Measurements from ENCODE around the gene NCKAP5.
A peak's percentile ranks its signal among the peaks of the same experiment; 100 is the strongest.

Gene NCKAP5

GRCh38 chr2:133053541-133053940 lies 514.7 kb downstream of the NCKAP5 start:
- no peak for DNase-seq

- DNase-seq, result no peak
These were observed 522.5 kb downstream of the NCKAP5 start for GRCh38 chr2:133045787-133046186.

GRCh38 chr2:133044556-133044955 lies 523.7 kb downstream of the NCKAP5 start:
- no peak for DNase-seq

GRCh38 chr2:133040170-133040569 lies 528.1 kb downstream of the NCKAP5 start:
- DNase-seq, result no peak

- DNase-seq, result no peak
These were observed 528.7 kb downstream of the NCKAP5 start for GRCh38 chr2:133039531-133039930.

- peak; percentile 61 for DNase-seq
These were observed 541.6 kb downstream of the NCKAP5 start for GRCh38 chr2:133026536-133027177.

GRCh38 chr2:133025004-133025403 lies 543.3 kb downstream of the NCKAP5 start:
- DNase-seq, result no peak

- DNase-seq, result no peak
These were observed 555.2 kb downstream of the NCKAP5 start for GRCh38 chr2:133012847-133013734.

GRCh38 chr2:133004623-133005022 lies 563.6 kb downstream of the NCKAP5 start:
- DNase-seq, result no peak

GRCh38 chr2:132999421-132999820 lies 568.8 kb downstream of the NCKAP5 start:
- no peak for DNase-seq

- DNase-seq, result no peak
These were observed 570.0 kb downstream of the NCKAP5 start for GRCh38 chr2:132998221-132998620.

GRCh38 chr2:132991471-132992045 lies 576.7 kb downstream of the NCKAP5 start:
- DNase-seq, result no peak

GRCh38 chr2:132984731-132985130 lies 583.5 kb downstream of the NCKAP5 start:
- no peak for DNase-seq

GRCh38 chr2:132980304-132980703 lies 588.0 kb downstream of the NCKAP5 start:
- DNase-seq, result no peak

GRCh38 chr2:132979339-132980093 lies 588.7 kb downstream of the NCKAP5 start:
- no peak for DNase-seq

GRCh38 chr2:132978840-132979239 lies 589.4 kb downstream of the NCKAP5 start:
- no peak for DNase-seq

GRCh38 chr2:132977812-132978529 lies 590.3 kb downstream of the NCKAP5 start:
- no peak for DNase-seq

- DNase-seq, result no peak
These were observed 592.8 kb downstream of the NCKAP5 start for GRCh38 chr2:132975193-132976105.

- DNase-seq, result no peak
These were observed 593.7 kb downstream of the NCKAP5 start for GRCh38 chr2:132974467-132975095.

- no peak for DNase-seq
These were observed 596.8 kb downstream of the NCKAP5 start for GRCh38 chr2:132971310-132972061.
